Activated T-helper 2 cell treated with anti-CD3 and anti-CD28 coated beads, Interferon-gamma antibody, Interleukin-2, Interleukin-4, amounts not matched to agents 10 μg/mL and 5 μg/mL and 100 μg/mL, durations not matched to agents 14 hours and 24 hours and 36 hours (primary cell): Measurements from ENCODE around the gene BTC. TPM values are rescaled to one million over a fixed set of nuclear protein-coding genes. Genes with fewer than 3 reads are reported as not detected.

Source experiments
- DNase-seq: peaks from one replicate; pipeline ENCODE4 v3.0.0; 2021; ENCODE audit warnings: low spot score
- H3K27ac Mint-ChIP-seq: one replicate; pipeline ENCODE4 v1.8.0; 2021; ENCODE audit warnings: mixed read lengths
- H3K27me3 Mint-ChIP-seq: one replicate; pipeline ENCODE4 v1.8.0; 2021; ENCODE audit warnings: low read depth, mixed read lengths
- H3K36me3 Mint-ChIP-seq: one replicate; pipeline ENCODE4 v1.8.0; 2021; ENCODE audit warnings: low read depth, mixed read lengths
- H3K4me1 Mint-ChIP-seq: one replicate; pipeline ENCODE4 v1.8.0; 2021; ENCODE audit warnings: low read depth, mixed read lengths
- H3K4me3 Mint-ChIP-seq: one replicate; pipeline ENCODE4 v1.8.0; 2021; ENCODE audit warnings: low read depth, mild to moderate bottlenecking, moderate library complexity, mixed read lengths
- H3K9me3 Mint-ChIP-seq: one replicate; pipeline ENCODE4 v1.8.0; 2021; ENCODE audit warnings: mixed read lengths
- intact Hi-C: fragments of 100-400 bp; cut with micrococcal nuclease; formaldehyde crosslinking; loops from one replicate; pipeline ENCODE4 v1.15.1; 2023
- total RNA-seq: library from RNA; stranded (reverse); gene quantifications from 2 replicates; pipeline ENCODE4 v1.2.3, GENCODE V29; 2022

Gene BTC
- total RNA-seq, 1 donor from 2014 or later: not detected

DNA sequence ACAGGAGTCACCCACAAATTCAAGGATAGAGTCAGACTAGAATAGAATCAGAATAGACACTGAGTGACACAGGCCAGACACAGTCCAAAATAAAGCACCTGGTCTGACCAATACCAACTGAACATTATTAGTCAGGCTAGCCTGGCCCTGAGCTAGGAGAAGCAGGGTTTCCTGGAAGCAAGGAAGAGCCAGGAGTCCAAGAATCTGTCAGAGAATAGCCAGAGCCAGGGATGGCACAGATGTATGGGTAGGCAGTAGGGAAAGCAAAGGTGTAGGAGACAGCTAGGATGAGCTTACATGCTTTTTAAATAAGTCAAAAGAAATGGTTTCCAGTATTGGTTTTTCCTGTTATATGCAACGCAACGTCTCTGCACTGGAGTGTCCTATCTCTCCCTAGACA lies 3.7 kb downstream of the BTC start:
- H3K4me3 Mint-ChIP-seq: no peak overlapping the region
- intact Hi-C loops: no loop called here
- no peak overlapping the region for H3K27ac Mint-ChIP-seq
- H3K9me3 Mint-ChIP-seq: no peaks in the 10 kb centered on the region
- H3K27me3 Mint-ChIP-seq: peaks cover 33% of the 10 kb centered on the region
- no peak for DNase-seq
- no peaks in the 10 kb centered on the region for H3K36me3 Mint-ChIP-seq
- no peaks in the 10 kb centered on the region for H3K4me1 Mint-ChIP-seq

DNA sequence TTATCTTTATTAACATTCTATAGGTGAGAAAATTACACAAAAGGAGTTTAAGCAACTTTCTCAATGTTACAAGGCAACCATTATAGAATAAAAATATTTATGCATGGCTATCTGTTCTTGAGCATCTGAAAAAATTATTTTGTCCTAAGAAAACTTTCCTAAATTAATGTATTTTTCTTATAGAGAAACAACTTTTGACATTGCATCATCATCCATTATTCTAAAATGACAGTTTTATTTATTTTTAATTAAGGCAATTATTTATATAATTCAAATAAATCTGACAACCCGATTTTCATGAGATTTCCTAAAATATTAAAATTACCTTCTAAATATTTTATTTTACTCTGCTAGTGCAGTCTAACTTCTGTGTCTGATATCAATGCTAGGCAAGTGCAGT lies 4.8 kb downstream of the BTC start:
- Mint-ChIP-seq H3K36me3 (no peaks in the 10 kb centered on the region), H3K9me3 (no peaks in the 10 kb centered on the region), H3K4me3 (no peak overlapping the region), H3K27ac (no peak overlapping the region), H3K27me3 (peaks cover 22% of the 10 kb centered on the region), H3K4me1 (no peaks in the 10 kb centered on the region)
- no peak for DNase-seq
- intact Hi-C loops: no loop called here

DNA sequence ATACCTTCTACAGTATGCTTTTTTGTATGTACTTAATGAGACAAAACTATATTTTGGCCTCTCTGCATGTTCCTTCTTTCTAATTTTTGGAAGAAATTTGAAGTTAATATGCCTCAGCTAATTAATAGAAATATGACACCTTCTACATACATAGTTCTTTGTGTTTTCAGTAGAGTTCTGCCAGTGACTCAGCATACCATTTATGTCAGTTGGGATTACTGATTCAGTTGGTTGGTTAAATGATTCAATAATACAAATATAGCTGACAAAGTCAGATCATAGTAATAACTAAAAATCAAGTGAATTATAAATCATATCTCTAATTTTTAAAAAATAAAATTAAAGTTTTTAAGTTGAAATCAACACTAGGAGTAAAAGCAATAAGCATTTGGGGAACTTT lies 16.8 kb downstream of the BTC start:
- no peaks in the 10 kb centered on the region for H3K4me1 Mint-ChIP-seq
- H3K27me3 Mint-ChIP-seq: no peaks in the 10 kb centered on the region
- H3K4me3 Mint-ChIP-seq: no peak overlapping the region
- no peaks in the 10 kb centered on the region for H3K36me3 Mint-ChIP-seq
- intact Hi-C loops: no loop called here
- H3K27ac Mint-ChIP-seq: no peak overlapping the region
- no peak for DNase-seq
- H3K9me3 Mint-ChIP-seq: no peaks in the 10 kb centered on the region

DNA sequence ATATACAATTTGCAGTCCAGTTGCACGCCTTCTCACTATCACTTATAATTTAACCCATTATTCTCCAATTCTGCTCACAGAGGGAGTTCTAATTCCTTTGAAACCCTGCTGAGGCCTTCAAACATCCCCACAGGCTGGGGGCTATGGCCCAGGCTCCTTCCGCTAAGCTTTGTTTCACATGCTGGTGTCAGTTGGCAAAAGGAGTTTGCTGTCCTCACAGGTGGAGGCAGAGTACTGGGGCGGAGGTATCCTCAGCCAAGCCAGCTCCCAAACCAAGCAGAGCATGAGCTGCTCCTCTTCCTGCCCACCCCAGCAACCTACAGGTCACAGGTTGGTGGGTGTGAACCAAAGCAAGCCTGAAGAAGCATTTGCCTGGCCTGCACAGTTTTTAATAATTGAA lies 21.5 kb downstream of the BTC start:
- H3K9me3 Mint-ChIP-seq: no peaks in the 10 kb centered on the region
- no peaks in the 10 kb centered on the region for H3K27me3 Mint-ChIP-seq
- H3K27ac Mint-ChIP-seq: no peak overlapping the region
- H3K36me3 Mint-ChIP-seq: no peaks in the 10 kb centered on the region
- no peak overlapping the region for H3K4me3 Mint-ChIP-seq
- intact Hi-C loops: no loop called here
- no peak for DNase-seq
- no peaks in the 10 kb centered on the region for H3K4me1 Mint-ChIP-seq

- intact Hi-C loops: no loop called here
- H3K27me3 Mint-ChIP-seq: no peaks in the 10 kb centered on the region
- no peaks in the 10 kb centered on the region for H3K4me1 Mint-ChIP-seq
- no peak overlapping the region for H3K27ac Mint-ChIP-seq
- H3K9me3 Mint-ChIP-seq: no peaks in the 10 kb centered on the region
- no peak overlapping the region for H3K4me3 Mint-ChIP-seq
- DNase-seq: no peak
- H3K36me3 Mint-ChIP-seq: no peaks in the 10 kb centered on the region
Measured at GRCh38 chr4:74772106-74772505, 22.2 kb downstream of the BTC start.

- peaks cover 1% of the 10 kb centered on the region for H3K4me1 Mint-ChIP-seq
- no peak overlapping the region for H3K27ac Mint-ChIP-seq
- no peak for DNase-seq
- H3K9me3 Mint-ChIP-seq: no peaks in the 10 kb centered on the region
- no peaks in the 10 kb centered on the region for H3K36me3 Mint-ChIP-seq
- intact Hi-C loops: no loop called here
- no peaks in the 10 kb centered on the region for H3K27me3 Mint-ChIP-seq
- no peak overlapping the region for H3K4me3 Mint-ChIP-seq
Measured at GRCh38 chr4:74770226-74770910, 24.0 kb downstream of the BTC start.

DNA sequence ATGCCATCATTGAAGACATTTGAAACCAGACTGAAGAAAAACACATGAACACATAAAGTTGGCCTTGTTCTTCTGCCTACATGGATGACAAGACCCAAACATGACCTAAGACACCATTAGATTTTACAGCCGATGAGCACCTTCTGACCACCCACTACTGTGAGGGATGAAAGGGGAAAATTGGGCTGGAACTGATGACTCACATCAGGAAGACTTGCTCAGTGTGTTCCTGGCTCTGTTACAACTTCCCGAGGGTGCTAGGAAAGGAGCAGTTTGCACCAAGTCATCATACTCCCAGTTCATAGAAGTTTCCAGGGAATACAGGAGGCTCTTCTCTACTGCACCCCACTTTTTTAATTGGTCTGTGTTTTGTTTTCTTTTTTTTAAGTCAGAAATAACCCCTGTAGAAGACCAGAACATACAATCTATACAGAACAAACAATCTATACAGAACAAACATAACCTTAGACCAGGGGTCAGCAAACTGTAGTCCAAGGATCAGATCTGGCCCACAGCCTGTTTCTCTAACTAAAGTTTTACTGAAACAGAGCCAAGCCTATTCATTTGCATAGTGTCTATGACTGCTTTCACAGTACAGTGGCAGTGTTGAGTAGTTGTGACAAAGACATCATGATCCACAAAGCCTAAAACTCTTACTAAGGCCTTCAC lies 25.3 kb downstream of the BTC start:
- intact Hi-C loops: no loop called here
- peaks cover 1% of the 10 kb centered on the region for H3K4me1 Mint-ChIP-seq
- no peak overlapping the region for H3K27ac Mint-ChIP-seq
- no peak overlapping the region for H3K4me3 Mint-ChIP-seq
- H3K36me3 Mint-ChIP-seq: no peaks in the 10 kb centered on the region
- no peaks in the 10 kb centered on the region for H3K27me3 Mint-ChIP-seq
- DNase-seq: no peak
- H3K9me3 Mint-ChIP-seq: no peaks in the 10 kb centered on the region

- H3K4me3 Mint-ChIP-seq: no peak overlapping the region
Measured at GRCh38 chr4:74764119-74764518, 30.2 kb downstream of the BTC start.

DNA sequence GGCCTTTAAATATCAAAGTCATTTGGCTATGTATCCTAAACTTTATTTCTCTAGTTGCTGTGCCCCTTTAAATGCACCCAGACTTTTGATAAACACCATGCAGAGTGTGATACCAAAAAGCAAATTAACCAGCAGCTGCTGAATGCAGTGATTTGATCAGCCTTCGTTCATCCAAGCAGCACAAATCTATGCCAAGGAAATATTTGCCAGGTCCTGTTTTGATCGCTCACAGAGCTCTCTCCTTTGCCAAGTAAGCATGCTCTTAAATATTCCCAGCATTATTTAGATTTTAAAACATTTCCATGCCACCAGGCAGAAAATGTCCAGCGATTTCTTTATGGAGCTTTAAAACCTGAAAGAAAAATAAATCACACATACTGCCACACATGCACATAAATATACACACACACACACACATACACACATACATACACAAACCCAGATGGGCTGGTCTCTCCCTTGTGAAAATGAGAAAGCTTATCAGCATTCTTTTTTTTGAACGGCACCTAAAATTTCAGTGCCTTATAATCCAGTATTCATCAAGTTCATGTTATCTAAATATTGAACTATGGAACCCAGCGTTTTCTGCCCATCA lies 35.7 kb downstream of the BTC start:
- no peaks in the 10 kb centered on the region for H3K4me1 Mint-ChIP-seq
- H3K9me3 Mint-ChIP-seq: no peaks in the 10 kb centered on the region
- H3K4me3 Mint-ChIP-seq: no peak overlapping the region
- H3K36me3 Mint-ChIP-seq: no peaks in the 10 kb centered on the region
- no peak overlapping the region for H3K27ac Mint-ChIP-seq
- no peak for DNase-seq
- intact Hi-C loops: no loop called here
- H3K27me3 Mint-ChIP-seq: no peaks in the 10 kb centered on the region

More at GRCh38 chr4:74764119-74764518, 30.2 kb downstream of the BTC start:
- no peaks in the 10 kb centered on the region for H3K9me3 Mint-ChIP-seq
- peaks cover 1% of the 10 kb centered on the region for H3K4me1 Mint-ChIP-seq
- H3K27me3 Mint-ChIP-seq: no peaks in the 10 kb centered on the region
- no peak for DNase-seq
- intact Hi-C loops: no loop called here
- no peak overlapping the region for H3K27ac Mint-ChIP-seq
- no peaks in the 10 kb centered on the region for H3K36me3 Mint-ChIP-seq

- no peaks in the 10 kb centered on the region for H3K9me3 Mint-ChIP-seq
Measured at GRCh38 chr4:74757136-74757535, 37.2 kb downstream of the BTC start.

DNA sequence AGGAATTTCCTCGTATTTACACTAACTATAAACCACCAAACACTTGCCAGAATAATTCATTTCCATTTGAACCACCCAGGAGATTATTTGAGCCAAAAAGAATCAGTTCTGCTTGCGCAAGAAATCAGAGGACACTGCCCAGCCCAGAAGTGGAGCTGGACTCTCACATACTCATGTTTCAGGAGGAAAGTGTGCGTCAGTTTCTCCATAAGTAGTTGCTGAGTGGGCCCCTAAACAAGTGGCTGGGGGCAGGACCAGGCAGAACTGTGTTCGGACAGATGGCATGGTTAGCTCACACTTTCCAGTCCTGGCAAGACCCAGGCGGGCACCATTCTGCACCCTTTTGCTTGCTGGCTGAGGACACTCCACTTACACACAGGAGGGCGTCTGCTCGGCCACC lies 38.8 kb downstream of the BTC start:
- H3K9me3 Mint-ChIP-seq: no peaks in the 10 kb centered on the region
- no peak overlapping the region for H3K27ac Mint-ChIP-seq
- no peaks in the 10 kb centered on the region for H3K4me1 Mint-ChIP-seq
- no peaks in the 10 kb centered on the region for H3K36me3 Mint-ChIP-seq
- H3K27me3 Mint-ChIP-seq: no peaks in the 10 kb centered on the region
- no peak overlapping the region for H3K4me3 Mint-ChIP-seq
- no peak for DNase-seq
- intact Hi-C loops: no loop called here

More at GRCh38 chr4:74757136-74757535, 37.2 kb downstream of the BTC start:
- no peak for DNase-seq
- Mint-ChIP-seq H3K27me3 (no peaks in the 10 kb centered on the region), H3K4me1 (no peaks in the 10 kb centered on the region), H3K4me3 (no peak overlapping the region), H3K27ac (no peak overlapping the region), H3K36me3 (no peaks in the 10 kb centered on the region)
- intact Hi-C loops: no loop called here

GRCh38 chr4:74754218-74754617 lies 40.1 kb downstream of the BTC start:
- no peaks in the 10 kb centered on the region for H3K36me3 Mint-ChIP-seq
- H3K9me3 Mint-ChIP-seq: no peaks in the 10 kb centered on the region
- H3K4me1 Mint-ChIP-seq: no peaks in the 10 kb centered on the region
- H3K27ac Mint-ChIP-seq: no peak overlapping the region
- H3K27me3 Mint-ChIP-seq: no peaks in the 10 kb centered on the region
- H3K4me3 Mint-ChIP-seq: no peak overlapping the region
- intact Hi-C loops: no loop called here
- no peak for DNase-seq

DNA sequence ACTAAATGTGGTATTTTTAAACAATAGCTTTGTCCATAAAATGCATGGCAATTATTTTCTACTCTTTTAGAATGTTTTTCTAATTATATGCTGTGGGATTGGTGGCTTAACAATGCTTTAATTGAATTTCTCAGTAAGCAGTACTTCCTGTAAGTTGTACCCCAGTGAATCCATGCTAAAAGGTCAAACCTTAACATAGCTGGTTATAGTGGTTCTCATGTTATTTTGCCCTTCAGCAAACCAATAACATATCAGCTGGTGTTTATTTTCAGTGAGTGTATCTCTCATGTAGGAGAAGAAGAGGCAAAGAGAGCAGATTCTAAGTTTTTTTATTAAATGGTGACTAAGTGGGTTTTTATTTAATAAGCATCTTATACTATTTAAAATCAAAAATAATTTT lies 41.5 kb downstream of the BTC start:
- H3K27ac Mint-ChIP-seq: no peak overlapping the region
- no peak for DNase-seq
- H3K36me3 Mint-ChIP-seq: no peaks in the 10 kb centered on the region
- H3K4me1 Mint-ChIP-seq: no peaks in the 10 kb centered on the region
- no peaks in the 10 kb centered on the region for H3K27me3 Mint-ChIP-seq
- H3K4me3 Mint-ChIP-seq: no peak overlapping the region
- intact Hi-C loops: no loop called here
- H3K9me3 Mint-ChIP-seq: no peaks in the 10 kb centered on the region
